Measurements from ENCODE around the gene PLCB4.

The PLCB4 gene

GRCh38 chr20:9478771-9479170 is 409.9 kb downstream of the PLCB4 start:
- DNase-seq, result no peak

GRCh38 chr20:9480066-9480465 is 411.2 kb downstream of the PLCB4 start:
- no peak for DNase-seq

- DNase-seq, result no peak
Observed at GRCh38 chr20:9482180-9482579, 413.3 kb downstream of the PLCB4 start.

DNA sequence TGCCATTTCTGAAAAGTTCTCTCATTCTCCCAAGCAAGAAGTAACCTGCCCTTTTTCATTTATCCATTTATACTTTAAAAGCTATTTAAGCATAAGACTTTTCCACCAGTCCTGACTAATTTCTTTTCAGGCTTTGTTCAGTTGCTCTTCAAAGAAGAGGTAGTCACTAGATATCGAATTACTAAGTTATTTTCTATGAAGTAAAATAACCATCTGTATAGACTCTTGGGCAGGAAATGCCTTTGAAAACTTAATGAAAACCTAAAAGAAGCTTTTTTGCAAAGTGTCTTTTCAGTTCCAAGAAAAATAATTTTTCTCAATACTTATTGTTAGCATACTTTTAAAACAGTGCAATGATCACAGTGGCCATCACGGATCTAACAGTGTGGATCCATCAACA is 414.2 kb downstream of the PLCB4 start:
- no peak for DNase-seq

DNA sequence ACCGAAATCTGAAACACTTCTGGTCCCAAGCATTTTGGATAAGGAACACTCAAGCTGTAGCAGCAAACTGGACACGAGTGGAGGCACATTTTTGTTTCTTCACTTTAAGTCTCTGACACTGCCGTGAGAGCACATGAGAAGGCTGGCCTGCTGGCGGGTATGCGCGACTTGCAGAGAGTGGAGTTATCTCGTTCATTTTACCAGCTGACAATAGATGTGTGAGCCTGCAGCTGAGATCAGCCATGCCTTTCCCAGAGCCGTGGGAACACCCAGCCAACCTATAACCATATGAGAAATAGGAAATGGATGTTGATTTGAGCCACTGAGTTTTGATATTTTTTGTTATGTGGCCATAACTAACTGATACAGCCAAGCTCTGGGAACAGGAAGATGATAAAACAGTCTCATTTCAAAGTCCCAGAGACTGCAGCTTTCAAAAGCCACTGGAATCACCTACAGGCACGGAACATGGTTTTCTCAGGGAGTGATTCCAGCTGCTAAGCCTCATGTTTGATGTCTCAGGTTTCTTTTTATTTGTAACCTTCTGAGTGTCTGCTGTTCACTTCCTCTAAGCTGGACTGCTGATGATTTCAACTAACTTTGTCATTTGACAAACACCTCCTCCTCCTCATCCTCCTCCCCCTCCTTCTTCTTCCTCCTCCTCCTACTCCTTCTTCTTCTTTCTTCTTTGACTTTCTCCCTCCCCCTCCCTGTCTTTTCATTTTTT is 416.9 kb downstream of the PLCB4 start:
- no peak for DNase-seq

- no peak for DNase-seq
Observed at GRCh38 chr20:9487231-9487630, 418.3 kb downstream of the PLCB4 start.

DNA sequence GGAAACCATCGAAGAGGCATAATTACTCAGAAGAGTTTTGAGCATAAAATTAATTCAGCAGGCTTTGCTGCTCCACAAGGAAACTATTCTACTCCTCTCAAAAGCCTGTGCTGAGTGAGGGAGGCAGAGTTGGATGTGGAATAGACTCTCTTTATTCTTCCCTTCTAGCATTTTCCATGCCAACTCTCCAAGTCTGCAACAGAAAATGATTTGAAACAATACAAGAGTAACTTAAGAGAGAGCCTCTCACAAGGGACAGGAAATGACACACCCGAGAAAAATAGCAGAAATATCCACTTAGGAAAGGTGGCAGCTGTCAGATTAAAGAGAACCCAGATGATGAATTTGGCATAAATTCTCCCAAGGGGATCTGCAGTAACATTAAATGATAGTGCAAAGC is 419.2 kb downstream of the PLCB4 start:
- no peak for DNase-seq

DNA sequence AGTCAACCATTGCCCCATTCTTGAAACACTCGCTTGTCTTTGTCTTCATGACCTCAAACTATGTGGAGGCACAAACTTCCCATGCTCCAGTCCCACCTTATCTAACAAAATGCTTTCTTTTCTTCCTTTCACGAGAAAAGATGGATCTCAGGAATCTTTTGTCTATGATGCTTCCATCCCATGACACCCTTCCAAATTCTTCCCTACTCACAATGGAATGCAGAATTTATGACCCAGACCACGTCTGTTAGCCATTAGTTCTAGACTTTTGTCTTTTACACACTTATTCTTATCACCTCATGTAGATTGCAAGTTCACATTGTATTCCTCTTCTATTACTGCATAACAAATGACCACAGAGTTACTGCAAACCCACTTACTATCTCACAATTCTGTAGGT is 421.3 kb downstream of the PLCB4 start:
- DNase-seq, result no peak

GRCh38 chr20:9490631-9491030 is 421.7 kb downstream of the PLCB4 start:
- no peak for DNase-seq

GRCh38 chr20:9491324-9491723 is 422.4 kb downstream of the PLCB4 start:
- no peak for DNase-seq

DNA sequence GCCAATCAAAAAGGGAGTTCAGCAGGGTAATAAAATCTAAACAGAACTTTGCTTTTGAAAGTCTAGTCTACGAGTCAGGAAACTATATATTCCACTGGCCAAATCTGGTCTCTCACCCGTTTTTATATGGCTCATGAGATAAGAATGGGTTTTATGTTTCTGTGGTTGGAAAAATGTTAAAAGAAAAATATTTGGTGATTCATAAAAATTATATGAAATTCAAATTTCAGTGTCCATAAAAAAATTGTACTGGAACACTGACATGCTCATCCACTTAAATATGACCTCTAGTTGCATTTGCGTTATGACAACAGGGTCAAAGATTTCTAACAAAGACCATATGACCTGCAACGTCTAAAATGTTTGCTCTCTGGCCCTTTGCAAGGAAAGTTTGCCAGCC is 423.2 kb downstream of the PLCB4 start:
- DNase-seq, result no peak

DNA sequence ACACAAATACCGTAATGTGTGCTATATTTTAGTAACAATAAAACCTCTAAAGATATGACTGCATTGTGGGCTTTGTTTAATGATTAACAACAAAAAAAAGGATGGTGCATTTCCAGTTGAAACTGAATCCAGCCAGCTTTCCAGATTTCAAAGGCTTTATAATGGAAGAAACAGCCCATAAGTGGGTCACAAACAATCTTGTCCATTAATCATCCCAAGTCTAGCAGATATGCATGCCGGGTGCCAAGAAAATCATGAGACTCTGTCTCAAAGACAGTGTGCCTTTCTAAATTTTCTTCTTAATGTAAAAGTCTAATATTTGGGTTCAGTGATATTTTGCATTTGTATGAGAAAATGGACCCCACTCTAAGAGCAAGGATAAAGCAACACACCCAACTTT is 424.9 kb downstream of the PLCB4 start:
- no peak for DNase-seq

GRCh38 chr20:9495701-9496100 is 426.8 kb downstream of the PLCB4 start:
- no peak for DNase-seq

GRCh38 chr20:9496155-9496554 is 427.3 kb downstream of the PLCB4 start:
- DNase-seq, result no peak

- no peak for DNase-seq
Observed at GRCh38 chr20:9498322-9498721, 429.4 kb downstream of the PLCB4 start.

DNA sequence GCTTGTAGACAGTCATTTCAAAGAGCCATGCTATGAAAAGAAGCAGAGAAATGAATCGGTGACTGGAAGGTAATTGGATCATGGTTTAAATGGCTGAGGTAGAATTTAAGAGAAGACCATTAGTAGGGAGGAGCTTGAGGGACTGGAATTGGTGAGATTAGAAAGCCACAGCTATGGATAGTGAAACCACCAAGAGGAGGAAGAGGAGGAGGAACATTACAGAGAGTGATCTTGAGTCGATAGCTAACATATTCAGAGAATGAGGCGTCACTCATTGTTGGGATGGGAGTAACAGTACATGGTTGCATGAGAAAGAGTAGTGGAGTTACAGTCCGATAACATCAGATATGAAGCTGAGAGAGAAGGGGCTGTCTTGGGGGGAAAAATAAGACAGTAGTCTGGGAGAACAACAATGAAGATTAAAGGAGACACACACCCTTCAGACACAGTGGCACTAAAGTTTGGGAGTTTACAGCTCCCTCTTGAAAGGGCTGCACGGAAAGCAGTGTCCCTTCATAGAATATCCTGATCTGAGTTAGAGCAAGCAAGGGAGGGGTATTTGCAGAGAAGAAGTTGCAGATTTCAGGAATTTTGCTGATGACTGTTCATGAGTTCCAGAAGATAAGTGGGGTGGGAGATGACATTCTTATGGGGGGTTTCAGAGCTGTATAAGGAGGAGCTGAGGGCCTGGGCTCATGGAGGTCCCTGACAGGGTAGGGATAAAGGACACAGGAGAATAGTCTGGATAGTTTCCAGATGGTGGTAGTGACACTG is 430.4 kb downstream of the PLCB4 start:
- no peak for DNase-seq

GRCh38 chr20:9500121-9500520 is 431.2 kb downstream of the PLCB4 start:
- no peak for DNase-seq

DNA sequence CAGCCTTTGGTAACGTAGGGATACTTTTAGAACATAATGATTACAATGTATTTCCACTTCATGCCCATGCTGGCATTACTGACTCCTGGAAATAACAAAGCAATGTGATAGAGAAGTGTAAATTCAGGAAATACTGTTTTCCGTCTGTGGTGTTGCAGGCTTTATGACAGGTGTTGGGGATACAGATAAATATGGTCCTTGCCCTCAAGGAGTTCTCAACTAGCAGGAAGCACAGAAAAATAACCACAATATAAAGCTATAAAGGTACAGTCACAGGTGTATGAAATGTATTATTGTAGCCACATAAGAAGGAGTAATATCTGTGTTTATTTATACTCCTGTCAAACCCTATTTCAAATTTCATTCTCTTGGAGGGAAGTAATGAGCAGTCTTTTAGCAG is 432.6 kb downstream of the PLCB4 start:
- no peak for DNase-seq

- no peak for DNase-seq
Observed at GRCh38 chr20:9503526-9504245, 434.8 kb downstream of the PLCB4 start.

DNA sequence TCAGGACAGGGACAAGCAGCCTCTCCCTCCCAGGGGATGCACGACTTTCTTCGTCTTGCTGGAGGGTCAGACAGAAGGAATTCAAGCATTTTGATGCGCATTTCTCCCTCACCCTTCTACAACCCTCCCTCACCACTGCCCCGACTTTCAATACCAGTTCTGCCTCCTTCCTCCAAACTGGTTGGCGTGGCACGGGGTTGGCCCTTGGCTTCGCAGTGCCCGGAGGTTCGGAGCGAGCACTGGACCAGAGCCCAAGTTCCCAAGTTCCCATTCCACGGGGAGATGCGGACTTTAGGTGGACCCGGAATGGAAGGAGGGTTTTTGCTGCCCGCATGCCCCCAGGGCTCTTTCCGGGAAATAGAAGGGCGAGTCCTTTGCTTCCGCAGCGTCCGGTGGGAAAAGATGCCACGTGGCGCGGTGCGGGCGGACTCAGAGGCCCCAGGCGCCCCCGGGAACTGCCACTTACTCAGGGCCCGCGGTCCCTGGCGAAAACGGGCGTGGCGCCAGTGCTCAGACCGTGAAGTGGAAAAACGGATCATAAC is 437.5 kb downstream of the PLCB4 start:
- DNase-seq, result no peak

DNA sequence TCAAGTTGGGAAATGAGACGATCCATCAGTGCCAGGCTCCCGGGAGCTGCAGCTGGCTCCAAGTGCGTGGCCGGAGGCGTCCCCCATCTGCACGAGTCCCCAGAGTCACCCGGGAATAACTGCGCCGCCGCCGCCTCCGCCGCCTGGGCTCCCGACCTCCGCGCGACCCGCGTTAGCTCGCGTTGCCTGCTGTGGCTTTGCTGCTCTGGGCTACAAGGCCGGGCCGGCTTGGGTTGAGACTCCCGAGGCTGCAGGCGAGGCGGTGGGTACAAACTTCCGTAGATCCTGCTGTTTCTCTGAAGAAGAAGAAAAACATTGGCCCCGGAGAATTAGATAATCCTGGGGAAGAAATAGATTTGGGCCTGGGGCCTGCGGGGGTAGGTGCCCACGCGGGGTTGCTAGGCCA is 438.1 kb downstream of the PLCB4 start:
- DNase-seq, result no peak

DNA sequence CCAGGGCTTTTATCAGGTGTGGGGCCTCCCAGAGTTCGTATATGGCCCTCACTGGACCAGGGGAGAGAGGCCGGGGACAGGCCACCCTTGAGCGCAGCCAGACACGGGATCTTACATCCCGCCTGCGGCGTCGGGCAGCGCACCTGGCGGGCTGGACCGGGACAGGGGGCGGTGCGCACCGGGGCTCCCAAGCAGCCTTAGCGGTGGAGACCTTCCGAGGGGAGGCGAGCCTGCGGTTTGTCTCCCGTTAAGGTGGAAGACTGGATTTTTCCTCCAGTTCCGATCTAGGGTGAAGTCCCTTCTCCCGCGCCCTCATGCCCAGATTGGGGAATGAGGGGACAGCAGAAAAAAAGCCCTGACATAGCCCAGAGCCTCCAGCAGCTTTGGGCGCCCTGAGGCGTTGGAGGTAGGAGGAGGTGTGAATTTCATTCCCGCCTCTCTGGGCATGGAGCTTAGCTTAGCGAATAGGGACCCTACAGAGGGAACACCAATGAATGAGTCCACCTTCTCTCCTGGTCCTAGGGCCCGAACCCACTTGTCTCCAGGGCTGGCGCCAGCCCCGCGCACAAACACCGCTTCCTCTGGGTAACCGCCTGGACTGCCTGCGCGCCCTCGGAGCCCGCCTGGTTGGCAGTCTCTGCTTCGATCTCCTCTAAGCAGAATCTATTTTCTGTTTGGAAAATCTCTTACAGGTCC is 438.8 kb downstream of the PLCB4 start:
- no peak for DNase-seq

DNA sequence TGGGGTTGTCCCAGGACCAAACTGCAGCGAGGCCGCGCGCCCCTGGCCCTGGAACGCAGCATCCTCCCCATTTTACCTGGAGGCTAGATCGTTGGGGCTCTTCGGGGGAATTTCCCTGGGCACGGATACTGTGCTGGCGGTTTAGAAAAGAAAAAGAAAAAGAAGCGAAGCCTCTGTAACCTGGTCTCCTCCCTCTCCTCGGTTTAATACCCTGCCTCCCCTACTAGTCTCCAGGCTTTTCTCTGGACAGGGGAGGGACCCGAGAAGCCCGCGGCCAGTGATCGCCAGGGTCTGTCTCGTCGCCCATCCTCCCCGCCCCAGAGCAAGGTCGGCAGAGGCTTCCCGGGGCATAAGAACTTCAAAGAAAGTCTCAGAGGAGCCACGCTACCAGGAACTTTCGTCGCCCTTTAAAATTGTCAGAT is 439.4 kb downstream of the PLCB4 start:
- no peak for DNase-seq
